H1 (cell line): ENCODE data around the gene RBM20. TPM values are rescaled to one million over a fixed set of nuclear protein-coding genes. Genes with fewer than 3 reads are reported as not detected.

Experiments
- CTCF ChIA-PET: fragments of 300-600 bp; sonication (Branson Sonifier 250); formaldehyde crosslinking; loops from one replicate; lab custom pipeline; 2021; ENCODE audit not compliant: partially characterized antibody; lab: Charles Lee
- POLR2A ChIA-PET: fragments of 300-600 bp; sonication (Branson Sonifier 250); formaldehyde crosslinking; loops from one replicate; lab custom pipeline; 2021; ENCODE audit warnings: inconsistent platforms; ENCODE audit not compliant: partially characterized antibody; lab: Charles Lee
- DNase-seq, 2 experiments: peaks; one replicate each; pipeline versions ENCODE4 v3.0.0 to v3.0.0-alpha.2; 2010 to 2022; ENCODE audit warnings: low spot score in 2 of 2, low read depth in 1 of 2, mixed read lengths in 1 of 2
- FAIRE-seq: peaks from 2 replicates; lab custom pipeline; 2011; peaks lifted over from hg19 to GRCh38; lab: Jason Lieb, UNC
- H2AFZ ChIP-seq: 2 replicates; pipeline ENCODE4 v1.8.1; 2012; ENCODE audit warnings: low read length, inconsistent platforms
- H2AK5ac ChIP-seq: 2 replicates; pipeline ENCODE4 v1.6.1; 2013; ENCODE audit warnings: low read depth, low read length
- H2BK120ac ChIP-seq: replicated peaks from 2 replicates; pipeline ENCODE3; 2013; ENCODE audit warnings: low read depth, low read length, inconsistent platforms
- H2BK12ac ChIP-seq: 2 replicates; pipeline ENCODE4 v1.6.1; 2013; ENCODE audit warnings: low read depth, low read length
- H2BK15ac ChIP-seq: 2 replicates; pipeline ENCODE4 v1.6.1; 2013; ENCODE audit warnings: low read length
- H2BK20ac ChIP-seq: 2 replicates; pipeline ENCODE4 v1.6.1; 2013; ENCODE audit warnings: low read length
- H2BK5ac ChIP-seq: 2 replicates; pipeline ENCODE4 v1.6.1; 2013; ENCODE audit warnings: low read depth, low read length
- H3K14ac ChIP-seq: 2 replicates; pipeline ENCODE4 v1.6.1; 2013; ENCODE audit warnings: inconsistent platforms; ENCODE audit not compliant: insufficient read length
- H3K18ac ChIP-seq: 2 replicates; pipeline ENCODE4 v1.6.1; 2013; ENCODE audit warnings: low read length; ENCODE audit errors: extremely low read depth
- H3K23ac ChIP-seq: 2 replicates; pipeline ENCODE4 v1.6.1; 2013; ENCODE audit warnings: inconsistent platforms; ENCODE audit not compliant: insufficient read length
- H3K23me2 ChIP-seq: 2 replicates; pipeline ENCODE4 v1.6.1; 2013; ENCODE audit warnings: low read depth, low read length
- H3K27ac ChIP-seq: 2 replicates; pipeline ENCODE4 v1.6.1; 2011; ENCODE audit warnings: low read depth, low read length, inconsistent platforms
- H3K27me3 ChIP-seq, 4 experiments: replicated peaks in 1 of 4; 1 replicate in 1 of 4; 2 replicates in 3 of 4; pipeline versions ENCODE4 v1.6.1 to v1.8.1; 2011 to 2013; ENCODE audit warnings: low read length in 3 of 4, mild to moderate bottlenecking in 3 of 4, inconsistent platforms in 2 of 4, mixed read lengths in 2 of 4, moderate library complexity in 1 of 4; ENCODE audit not compliant: control insufficient read depth in 3 of 4, insufficient read depth in 3 of 4; ENCODE audit errors: extremely low read depth in 1 of 4
- H3K36me3 ChIP-seq, 4 experiments: 2 replicates each; pipeline versions ENCODE4 v1.6.1 to v1.8.1; 2011 to 2013; ENCODE audit warnings: mild to moderate bottlenecking in 4 of 4, low read length in 3 of 4, moderate library complexity in 2 of 4, control low read depth in 1 of 4, inconsistent platforms in 1 of 4; ENCODE audit not compliant: insufficient read depth in 4 of 4, control insufficient read depth in 2 of 4
- H3K4ac ChIP-seq: replicated peaks from 2 replicates; pipeline ENCODE3; 2013; ENCODE audit warnings: low read length, low read depth, mixed read lengths, inconsistent platforms; ENCODE audit not compliant: insufficient read length
- H3K4me1 ChIP-seq, 4 experiments: replicated peaks in 1 of 4; 1 replicate in 1 of 4; 2 replicates in 3 of 4; pipeline versions ENCODE4 v1.6.1 to v1.8.1; 2011 to 2013; ENCODE audit warnings: low read length in 3 of 4, inconsistent platforms in 2 of 4, mixed read lengths in 1 of 4; ENCODE audit not compliant: insufficient read depth in 4 of 4, control insufficient read depth in 3 of 4
- H3K4me2 ChIP-seq, 2 experiments: 2 replicates each; pipeline versions ENCODE4 v1.6.1 to v1.8.1; 2011 to 2013; ENCODE audit warnings: low read depth in 2 of 2, low read length in 2 of 2, control low read depth in 1 of 2, inconsistent platforms in 1 of 2, mild to moderate bottlenecking in 1 of 2; ENCODE audit not compliant: insufficient read depth in 1 of 2
- H3K4me3 ChIP-seq, 4 experiments: fragments of 200-600, 300-600 bp in 1 of 4; sonication (generic), shearing (Covaris generic), sonication (Bioruptor Twin) in 1 of 4; 2 replicates each; pipeline versions ENCODE4 v1.5.1 to v1.8.1; 2011 to 2016; ENCODE audit warnings: low read length in 4 of 4, low read depth in 3 of 4, control low read depth in 2 of 4, inconsistent platforms in 2 of 4, mild to moderate bottlenecking in 2 of 4, mixed read lengths in 1 of 4, moderate library complexity in 1 of 4; ENCODE audit not compliant: insufficient read depth in 2 of 4; ENCODE audit errors: extremely low read depth in 1 of 4
- H3K56ac ChIP-seq: replicated peaks from 2 replicates; pipeline ENCODE3; 2013; ENCODE audit warnings: low read depth, mild to moderate bottlenecking, mixed read lengths, low read length, inconsistent platforms; ENCODE audit not compliant: insufficient read length
- H3K79me1 ChIP-seq: 2 replicates; pipeline ENCODE4 v1.6.1; 2013; ENCODE audit warnings: low read depth, low read length, control low read depth
- H3K79me2 ChIP-seq, 2 experiments: 2 replicates each; pipeline versions ENCODE4 v1.6.1 to v1.8.1; 2012 to 2013; ENCODE audit warnings: low read length in 2 of 2, mild to moderate bottlenecking in 2 of 2, inconsistent platforms in 1 of 2; ENCODE audit not compliant: insufficient read depth in 2 of 2, control insufficient read depth in 1 of 2
- H3K9ac ChIP-seq, 4 experiments: replicated peaks in 1 of 4; 1 replicate in 1 of 4; 2 replicates in 3 of 4; pipeline versions ENCODE4 v1.6.1 to v1.8.1; 2011 to 2013; ENCODE audit warnings: low read depth in 3 of 4, low read length in 3 of 4, control low read depth in 2 of 4, mild to moderate bottlenecking in 2 of 4, moderate library complexity in 2 of 4, inconsistent platforms in 1 of 4; ENCODE audit errors: extremely low read depth in 1 of 4
- H3K9me3 ChIP-seq, 2 experiments: 2 replicates each; pipeline versions ENCODE4 v1.6.1 to v1.8.1; 2012 to 2013; ENCODE audit warnings: mild to moderate bottlenecking in 2 of 2, moderate library complexity in 2 of 2, control low read depth in 1 of 2, inconsistent platforms in 1 of 2, low read depth in 1 of 2, low read length in 1 of 2, mixed read lengths in 1 of 2; ENCODE audit not compliant: insufficient read depth in 2 of 2
- H4K20me1 ChIP-seq, 2 experiments: replicated peaks in 1 of 2; 2 replicates each; pipeline versions ENCODE3 to v1.8.1; 2011 to 2013; ENCODE audit warnings: inconsistent platforms in 2 of 2, low read length in 2 of 2, mild to moderate bottlenecking in 1 of 2; ENCODE audit not compliant: insufficient read depth in 2 of 2, control insufficient read depth in 1 of 2
- H4K5ac ChIP-seq: 2 replicates; pipeline ENCODE4 v1.6.1; 2013; ENCODE audit warnings: low read length, low read depth, mixed read lengths, inconsistent platforms; ENCODE audit not compliant: insufficient read length
- H4K8ac ChIP-seq: 2 replicates; pipeline ENCODE4 v1.8.0; 2013; ENCODE audit warnings: mild to moderate bottlenecking, moderate library complexity, low read length, inconsistent platforms; ENCODE audit not compliant: insufficient read depth; ENCODE audit errors: extremely low read depth
- H4K91ac ChIP-seq: replicated peaks from 2 replicates; pipeline ENCODE3; 2013; ENCODE audit warnings: low read length, mixed read lengths, inconsistent platforms; ENCODE audit not compliant: insufficient read length
- CHD1 ChIP-seq: IDR thresholded peaks from 2 replicates; pipeline ENCODE4 v1.6.1; 2012; ENCODE audit warnings: low read depth, low read length, improper control_type of control experiment
- E2F6 ChIP-seq: IDR thresholded peaks from 2 replicates; pipeline ENCODE4 v1.6.1; 2012; ENCODE audit warnings: inconsistent platforms
- GABPA ChIP-seq: IDR thresholded peaks from 2 replicates; pipeline ENCODE4 v1.6.1; 2011; ENCODE audit warnings: mild to moderate bottlenecking, low read length, moderate library complexity, borderline replicate concordance; ENCODE audit not compliant: insufficient read depth
- MAFK ChIP-seq: IDR thresholded peaks from 2 replicates; pipeline ENCODE4 v1.6.1; 2012; ENCODE audit warnings: low read depth, mild to moderate bottlenecking, improper control_type of control experiment, low read length
- PHF8 ChIP-seq: fragments of 200-600 bp; sonication (generic); conservative IDR thresholded peaks from 2 replicates; pipeline ENCODE4 v1.7.1; 2012; ENCODE audit warnings: low read depth, mild to moderate bottlenecking, inconsistent platforms, low read length, moderate library complexity
- POLR2A ChIP-seq, 2 experiments: IDR thresholded peaks; 1 replicate in 1 of 2; 2 replicates in 1 of 2; pipeline ENCODE4 v1.6.1; 2011; ENCODE audit warnings: low read depth in 2 of 2, low read length in 2 of 2, mild to moderate bottlenecking in 2 of 2; ENCODE audit errors: control extremely low read depth in 1 of 2
- RAD21 ChIP-seq, 2 experiments: IDR thresholded peaks in 1 of 2; conservative IDR thresholded peaks in 1 of 2; 2 replicates each; pipeline ENCODE4 v1.6.1; 2011; ENCODE audit warnings: low read depth in 2 of 2, low read length in 2 of 2, improper control_type of control experiment in 1 of 2, inconsistent platforms in 1 of 2, mild to moderate bottlenecking in 1 of 2, moderate library complexity in 1 of 2
- RFX5 ChIP-seq: IDR thresholded peaks from 2 replicates; pipeline ENCODE4 v1.6.1; 2011; ENCODE audit warnings: low read depth, low read length, improper control_type of control experiment, borderline replicate concordance
- RXRA ChIP-seq: IDR thresholded peaks from 2 replicates; pipeline ENCODE4 v1.6.1; 2011; ENCODE audit warnings: low read depth, mild to moderate bottlenecking, low read length, moderate library complexity; ENCODE audit not compliant: insufficient read depth
- SIRT6 ChIP-seq: IDR thresholded peaks from one replicate; pipeline ENCODE4 v1.7.1; 2012; ENCODE audit warnings: low read length, inconsistent platforms
- SIX5 ChIP-seq: IDR thresholded peaks from 2 replicates; pipeline ENCODE4 v1.6.1; 2011; ENCODE audit warnings: mild to moderate bottlenecking, low read depth, low read length
- SRF ChIP-seq: IDR thresholded peaks from 2 replicates; pipeline ENCODE4 v1.6.1; 2011; ENCODE audit warnings: mild to moderate bottlenecking, low read depth, low read length, moderate library complexity
- SUZ12 ChIP-seq: fragments of 200-600 bp; sonication (generic); IDR thresholded peaks from 2 replicates; pipeline ENCODE4 v1.6.1; 2012; ENCODE audit warnings: mild to moderate bottlenecking, inconsistent platforms, low read length, moderate library complexity, mixed read lengths
- YY1 ChIP-seq: IDR thresholded peaks from 2 replicates; pipeline ENCODE4 v1.6.1; 2011; ENCODE audit warnings: low read depth, mild to moderate bottlenecking, low read length
- ZNF274 ChIP-seq: IDR thresholded peaks from 2 replicates; pipeline ENCODE4 v1.7.0; 2012; ENCODE audit warnings: low read length, borderline replicate concordance; ENCODE audit errors: extremely low read depth
- WGBS, 2 experiments: shearing (Covaris generic) in 1 of 2; methylation state at CpG; one replicate each; pipeline versions ENCODE4 v1.1.6 to v1.1.7; 2013 to 2015; ENCODE audit warnings: low lambda C conversion rate in 2 of 2, mixed read lengths in 2 of 2, inconsistent platforms in 1 of 2, low coverage in 1 of 2, missing lambda C conversion rate in 1 of 2; ENCODE audit not compliant: insufficient replicate concordance in 2 of 2, insufficient coverage in 1 of 2, insufficient read length in 1 of 2; ENCODE audit errors: extremely low coverage in 1 of 2, missing lambda C conversion rate in 1 of 2; 5-methylcytosine and 5-hydroxymethylcytosine counted together
- polyA plus RNA-seq, 7 experiments: library from polyadenylated mRNA; depleted of rRNA in 3 of 7; stranded (reverse) in 5 of 7; unstranded in 2 of 7; fragments of >200 nt in 5 of 7; fragments of 200-250 nt in 2 of 7; gene quantifications; 1 replicate in 5 of 7; 2 replicates in 1 of 7; 4 replicates in 1 of 7; pipeline versions ENCODE4 v1.2.1 to v1.2.3, GENCODE V29; 2011 to 2013; ENCODE audit warnings: missing spikeins in 2 of 7, mixed read lengths in 2 of 7
- total RNA-seq: library from RNA; stranded (reverse); fragmentation: NEBNext Ultra II Directional; extraction: Animal tissue kit (Norgen Biotek cat#: 25700); gene quantifications from 2 replicates; pipeline ENCODE4 v1.2.1, GENCODE V29; 2021

RBM20 gene
- total and polyA plus RNA-seq, 2 of the 8 experiments (the other 6 are each of a cell fraction or from before 2014, with no cell fraction given): 0.05 to 0.63 TPM

DNA sequence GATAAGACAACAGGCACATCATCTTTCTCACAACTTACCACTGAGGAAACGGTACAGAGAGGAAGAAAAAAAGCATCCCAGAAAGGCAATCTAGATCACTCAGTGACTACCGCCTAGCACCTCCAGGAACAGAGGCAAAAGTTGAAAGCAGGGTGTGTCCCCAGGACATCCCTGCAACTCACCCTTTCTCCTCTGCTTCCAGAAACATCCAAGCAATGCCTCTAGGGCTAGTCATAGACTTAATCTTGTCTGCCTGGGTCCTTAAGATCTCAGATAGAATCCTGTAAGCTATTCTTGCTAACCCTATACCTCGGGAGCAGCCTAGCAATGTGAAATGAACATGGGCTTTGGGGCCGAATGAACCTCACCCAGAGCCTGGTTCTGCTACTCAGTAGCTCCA, 208.8 kb downstream of the RBM20 start:
- ChIA-PET POLR2A (no interaction called here), CTCF (interaction anchor here (1.1 to 1.6 kb wide), 4 partner anchors 9 to 50 kb away, joined by 3 read pairs; no protein-coding TSS in a partner anchor)
- H2BK20ac ChIP-seq: no peak overlapping the region
- DNase-seq: no peak
- no peak overlapping the region for H3K27ac ChIP-seq
- no peak overlapping the region for H4K91ac ChIP-seq
- H3K4me3 ChIP-seq: no peak overlapping the region
- no peak overlapping the region for H2BK120ac ChIP-seq
- no peak overlapping the region for H3K23ac ChIP-seq
- no peak overlapping the region for H4K5ac ChIP-seq
- no peak for FAIRE-seq
- no peaks in the 10 kb centered on the region for H4K20me1 ChIP-seq
- no peaks in the 10 kb centered on the region for H3K4me1 ChIP-seq
- H3K9ac ChIP-seq: no peak overlapping the region
- H2BK15ac ChIP-seq: no peak overlapping the region
- H3K4me2 ChIP-seq: no peak overlapping the region
- H3K14ac ChIP-seq: no peak overlapping the region
- H3K56ac ChIP-seq: no peak overlapping the region
- H3K27me3 ChIP-seq: no peaks in the 10 kb centered on the region
- H2BK5ac ChIP-seq: no peak overlapping the region
- no peaks in the 10 kb centered on the region for H3K23me2 ChIP-seq
- H3K4ac ChIP-seq: no peak overlapping the region
- H3K79me1 ChIP-seq: no peaks in the 10 kb centered on the region
- H3K36me3 ChIP-seq: no peaks in the 10 kb centered on the region
- H3K79me2 ChIP-seq: no peaks in the 10 kb centered on the region
- H4K8ac ChIP-seq: no peak overlapping the region
- WGBS, 2 experiments: 94% methylated on average over 4 of the region's 4 CpGs; no CpG with 5 or more reads in 1 of the 2 experiments
- no peak overlapping the region for H3K18ac ChIP-seq
- H2BK12ac ChIP-seq: no peak overlapping the region
- no peaks in the 10 kb centered on the region for H3K9me3 ChIP-seq
- no peak overlapping the region for H2AFZ ChIP-seq
- H2AK5ac ChIP-seq: no peak overlapping the region
- TF ChIP-seq RFX5 (no peak), PHF8 (no peak), ZNF274 (no peak), MAFK (no peak), SUZ12 (no peak), YY1 (no peak), SIX5 (no peak), E2F6 (no peak), CHD1 (no peak), SRF (no peak), RAD21 (IDR thresholded peaks at IDR 0.05 in 1 of 2, conservative IDR thresholded peaks at IDR 0.05 in 1 of 2; ENCODE audit: low read depth in 2 of 2, low read length in 2 of 2) (no peak), SIRT6 (no peak), POLR2A (IDR thresholded peaks at IDR 0.05; ENCODE audit: control extremely low read depth in 1 of 2, low read depth in 2 of 2, low read length in 2 of 2) (no peak), RXRA (no peak), GABPA (no peak)
